Activated CD8-positive, alpha-beta memory T cell treated with anti-CD3 and anti-CD28 coated beads for 24 hours (primary cell): Measurements from ENCODE around the gene HOXD10.

Source experiments
- DNase-seq: peaks from one replicate; pipeline ENCODE4 v3.0.0-alpha.2; 2020

The HOXD10 gene

DNA sequence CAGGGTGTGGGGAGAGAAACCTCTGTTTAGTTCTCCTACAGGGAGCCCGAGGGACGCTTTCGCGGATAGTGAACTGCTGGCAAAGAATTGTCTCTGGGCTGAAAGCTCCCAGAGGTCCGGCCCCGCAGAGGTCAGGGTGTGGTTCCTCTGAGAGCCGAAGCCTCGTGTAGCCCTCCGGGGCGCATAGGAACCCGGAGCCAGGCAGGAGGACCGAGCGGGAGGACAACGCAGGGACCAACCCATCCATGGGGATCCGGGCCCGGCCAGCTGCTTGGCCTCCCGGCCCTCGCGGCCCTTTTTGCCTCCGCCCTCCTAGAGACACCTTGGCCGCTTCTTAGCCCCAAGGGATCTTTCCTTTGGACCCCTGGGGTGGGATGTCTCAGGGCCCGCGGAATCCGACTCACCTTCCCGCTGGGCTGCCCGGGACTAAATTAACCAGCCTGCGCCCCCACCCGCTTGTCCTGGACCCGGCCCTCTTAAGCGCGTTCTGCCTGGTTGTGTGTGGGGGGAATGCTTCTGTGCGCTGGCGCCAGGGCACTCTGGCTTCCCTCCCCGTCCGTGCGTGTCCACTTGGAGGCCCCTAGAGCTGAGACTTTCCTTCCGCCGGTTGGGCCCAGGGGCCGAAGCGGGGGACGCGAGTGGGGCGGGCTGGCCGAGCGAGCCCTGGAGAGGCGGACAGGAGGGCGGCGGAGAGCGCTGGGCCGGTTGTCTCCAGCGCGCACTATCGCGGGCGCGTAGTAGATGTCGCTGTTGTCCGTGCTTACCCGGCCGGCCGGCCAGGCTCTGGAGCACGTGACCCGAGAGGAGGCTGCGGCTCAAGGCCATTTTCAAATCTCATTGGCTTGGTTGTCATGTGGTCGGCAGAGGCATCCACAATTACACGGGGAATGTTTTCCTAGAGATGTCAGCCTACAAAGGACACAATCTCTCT is at the start of gene HOXD10:
TSS of gene HOXD10 (plus strand) at position 896 of the 931 bp plus-strand sequence. CDS start 56 bp downstream, outside the sequence.
- DNase-seq: no peak

DNA sequence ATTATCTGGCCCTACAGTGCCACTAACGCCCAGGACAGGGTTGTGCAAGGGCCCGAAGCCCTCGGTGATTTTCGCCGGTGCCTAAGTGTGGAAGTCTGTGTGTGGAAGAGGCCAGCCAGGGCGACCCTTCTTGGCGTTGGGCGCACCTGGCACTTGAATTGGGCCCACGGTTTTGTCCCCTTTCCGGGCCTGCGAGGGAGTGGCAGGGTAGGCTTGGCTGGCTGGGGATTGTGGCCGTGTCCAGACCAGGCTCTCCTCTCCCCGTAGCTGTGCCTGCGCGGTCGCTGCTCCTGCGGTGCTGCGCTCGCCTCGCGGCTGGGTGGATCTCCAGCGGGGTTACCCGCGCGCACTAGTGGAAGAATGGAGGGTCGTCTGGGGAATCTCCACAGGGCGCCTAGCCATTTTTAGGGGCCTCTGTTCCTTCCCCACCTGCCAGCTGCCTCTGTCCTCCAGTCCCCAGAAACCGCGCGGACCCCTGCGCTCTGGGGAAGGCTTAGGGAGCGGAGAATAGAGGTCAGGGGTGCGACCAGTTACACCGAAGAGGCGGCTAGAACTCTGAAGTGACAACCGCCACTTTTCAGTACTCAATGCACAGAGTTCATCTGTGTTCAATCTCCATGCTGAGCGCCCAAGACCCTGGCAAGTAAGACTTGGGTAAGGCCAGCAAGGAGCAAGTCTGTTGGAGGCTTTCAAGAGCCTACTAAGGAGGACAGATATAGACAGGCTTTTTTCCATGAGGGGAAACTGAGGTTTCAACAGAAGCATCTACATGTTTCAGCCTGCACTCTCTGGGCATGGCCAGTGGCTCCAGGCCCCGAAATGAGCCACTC is 48.8 kb upstream of the HOXD10 start:
- no peak for DNase-seq

DNA sequence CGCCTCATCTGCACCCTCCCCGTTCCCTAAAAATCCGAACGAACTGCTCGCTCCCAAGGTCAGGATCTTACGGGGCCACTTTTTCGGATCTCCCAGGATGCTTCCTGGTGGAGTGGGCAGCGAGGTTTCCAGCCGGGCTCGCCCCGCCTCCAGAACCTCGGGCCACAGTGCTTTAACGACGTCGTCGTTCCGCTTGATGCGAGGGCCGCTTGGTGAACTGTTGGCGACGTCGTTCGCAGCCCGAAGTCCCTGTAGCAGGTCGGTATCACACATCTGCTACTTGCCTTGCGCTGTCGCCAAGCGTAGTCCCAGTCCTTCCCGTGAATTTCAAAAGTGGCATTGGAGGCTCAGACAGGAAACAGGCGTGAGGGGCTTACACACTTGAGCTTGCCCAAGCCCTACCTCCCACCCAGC is 48.2 kb upstream of the HOXD10 start:
- DNase-seq: no peak

DNA sequence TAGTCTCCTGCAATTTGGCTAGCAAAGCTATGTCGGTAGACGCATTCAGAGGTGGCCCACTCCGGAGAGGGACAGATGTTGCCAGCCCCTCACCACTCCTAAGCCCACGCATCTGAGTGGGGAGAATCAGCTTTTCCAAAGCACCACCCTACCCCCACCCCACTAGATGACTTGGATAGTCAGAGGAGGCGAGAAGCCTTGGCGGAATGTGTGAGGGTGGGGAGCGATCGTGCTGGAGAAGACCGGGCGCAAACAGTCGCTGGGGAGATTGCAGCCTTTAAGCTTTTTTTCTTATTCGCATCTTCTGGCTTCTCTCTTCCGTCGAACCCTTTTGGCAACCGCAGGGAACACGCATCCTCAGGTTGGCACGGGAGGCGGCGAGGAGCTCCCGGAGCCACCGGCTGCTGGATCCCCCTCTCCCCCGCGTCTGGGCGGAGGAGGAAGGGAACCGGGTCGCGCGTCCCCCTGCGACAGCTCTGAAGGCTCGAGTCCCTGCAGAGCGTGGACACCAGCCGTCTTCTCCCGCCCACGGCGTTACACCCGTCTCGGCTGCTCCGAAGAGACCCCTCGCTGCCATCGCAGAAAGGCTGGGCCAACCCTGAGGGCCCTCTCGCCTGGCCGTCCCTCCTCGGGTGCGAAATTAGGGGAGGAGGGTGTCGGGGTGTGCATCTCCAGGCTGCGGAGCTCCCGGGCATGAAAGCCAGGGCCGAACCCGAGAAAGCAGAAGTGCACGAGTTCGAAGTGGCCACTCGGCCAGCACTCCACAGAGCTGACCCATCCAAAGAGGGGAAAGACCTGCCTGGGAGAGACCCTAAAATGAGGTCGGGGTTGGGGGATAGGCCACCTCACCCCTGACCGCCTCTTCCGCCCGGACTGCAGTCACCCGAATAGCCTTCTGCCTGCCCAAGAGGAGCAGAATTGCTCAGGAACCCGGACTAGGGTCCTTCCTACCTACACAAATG is 45.0 kb upstream of the HOXD10 start:
- DNase-seq: no peak

DNA sequence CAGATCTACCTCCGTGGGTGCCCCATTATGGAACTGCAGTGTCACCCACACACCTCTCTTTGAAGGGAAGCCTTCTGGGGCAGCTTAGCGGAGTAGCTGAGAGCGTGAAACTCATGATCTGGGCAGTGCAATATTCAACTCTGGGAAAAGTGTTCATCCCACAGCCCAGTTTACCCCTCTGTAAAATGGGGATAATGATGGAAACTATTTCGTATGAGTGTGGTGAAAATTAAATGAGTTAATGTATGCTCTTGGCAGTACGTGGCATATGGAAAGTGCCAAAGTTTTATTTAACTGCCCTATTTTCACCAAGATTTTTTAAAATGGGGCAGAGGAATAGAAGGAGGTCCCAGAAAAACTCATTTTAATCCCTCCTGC is 44.3 kb upstream of the HOXD10 start:
- no peak for DNase-seq

DNA sequence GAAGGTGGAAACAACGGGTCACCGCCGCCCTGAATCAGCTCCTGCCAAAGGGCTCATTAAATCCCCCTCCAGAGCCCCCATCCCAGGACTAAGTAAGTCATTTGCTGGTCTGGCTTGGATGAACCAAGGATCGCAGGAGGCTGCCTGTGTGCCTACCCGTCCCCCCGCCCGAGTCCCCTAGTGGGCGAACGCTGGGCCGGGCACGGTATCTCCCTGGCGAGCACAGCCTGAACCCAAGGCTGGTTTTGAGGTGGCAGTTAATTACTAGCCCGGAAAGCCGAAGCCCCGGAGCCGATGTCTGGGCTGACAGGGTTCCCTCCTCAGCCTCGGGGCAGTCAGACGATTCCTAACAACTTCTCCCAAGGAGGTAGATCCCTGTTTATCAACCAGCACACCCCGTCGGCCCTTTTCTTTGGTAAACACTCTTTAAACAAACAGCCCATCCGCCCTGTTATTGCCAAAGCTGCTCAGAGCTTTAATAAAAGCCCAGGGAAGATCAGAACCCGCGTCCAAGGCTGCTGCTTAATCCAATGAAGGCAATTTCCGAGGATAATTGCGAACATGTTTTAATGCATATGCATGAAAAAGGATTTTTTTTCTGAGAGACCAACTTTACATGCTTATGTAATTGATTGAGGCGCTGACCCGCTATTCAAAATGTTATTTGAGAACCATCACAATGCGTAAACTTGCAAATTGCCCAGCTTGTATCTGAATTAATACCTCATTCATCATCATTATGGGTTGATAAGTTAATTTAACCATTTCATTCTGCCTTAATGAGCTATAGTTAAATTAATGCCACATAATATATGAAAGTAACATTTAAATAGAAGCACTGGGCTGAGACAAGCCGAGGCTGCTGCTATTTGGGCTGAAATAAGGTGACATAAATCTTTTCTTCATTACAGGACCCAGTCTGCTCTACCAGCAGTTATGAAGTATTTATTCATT is 43.4 kb upstream of the HOXD10 start:
- no peak for DNase-seq

DNA sequence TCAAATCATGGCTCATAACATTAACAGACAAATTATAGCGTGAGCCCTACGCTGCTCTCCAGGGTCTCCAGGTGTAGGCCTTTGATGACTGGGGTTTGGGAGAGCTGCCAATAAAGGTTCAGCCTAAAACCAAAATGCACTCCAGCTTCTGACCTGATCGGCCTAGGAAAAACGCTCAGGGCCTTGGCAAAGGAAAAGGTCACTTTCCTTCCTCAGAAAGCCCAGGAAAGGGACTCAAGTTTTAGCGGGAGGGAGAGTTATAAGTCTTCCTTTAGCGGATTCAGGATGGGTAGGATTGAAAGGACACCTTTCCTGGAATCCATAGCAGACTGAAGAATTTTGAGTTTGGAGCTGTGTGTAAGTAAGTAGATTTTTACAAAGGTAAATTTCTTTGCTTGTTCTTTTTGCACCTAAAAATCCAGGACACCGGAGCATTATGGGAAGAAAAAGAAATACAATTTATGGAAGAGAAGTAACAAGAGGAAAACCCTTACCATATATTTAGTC is 41.6 kb upstream of the HOXD10 start:
- DNase-seq: no peak

DNA sequence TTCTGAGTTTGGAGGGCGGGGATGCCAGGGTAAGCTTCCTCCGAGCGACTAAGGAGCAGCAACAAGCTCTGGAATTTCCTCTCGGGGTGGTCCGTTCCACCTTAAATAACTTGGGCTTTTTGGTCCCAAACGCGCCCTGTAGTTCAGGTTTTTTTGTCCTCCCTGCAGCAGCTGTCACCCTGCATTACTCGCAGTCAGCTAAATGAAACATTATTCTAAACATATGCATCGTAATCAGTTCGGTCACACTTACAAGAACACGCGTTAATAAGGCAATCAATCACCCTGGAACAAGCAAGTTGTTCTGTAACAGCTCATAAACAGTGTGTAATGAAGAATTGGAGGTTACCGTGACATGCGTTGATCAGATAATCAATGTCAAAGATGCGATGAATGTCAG is 41.1 kb upstream of the HOXD10 start:
- no peak for DNase-seq

DNA sequence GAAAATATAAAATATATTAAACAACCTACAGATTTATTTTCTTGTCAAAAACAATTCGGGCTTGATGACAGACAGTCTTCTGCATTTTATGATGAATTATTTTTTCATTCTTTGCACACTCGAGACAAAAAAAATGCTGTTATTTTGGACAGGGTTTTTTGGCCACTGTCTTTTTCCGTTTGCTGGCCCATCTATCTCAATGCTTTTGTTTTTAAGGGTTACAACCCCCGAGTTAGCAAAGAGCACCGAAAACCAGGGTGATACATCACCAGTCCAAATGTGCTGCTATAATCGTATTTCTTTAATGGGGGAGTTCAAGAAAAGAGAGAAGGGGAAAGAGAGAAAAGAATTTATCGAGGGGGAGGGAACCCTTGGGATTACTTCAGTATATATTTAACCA is 40.5 kb upstream of the HOXD10 start:
- no peak for DNase-seq

DNA sequence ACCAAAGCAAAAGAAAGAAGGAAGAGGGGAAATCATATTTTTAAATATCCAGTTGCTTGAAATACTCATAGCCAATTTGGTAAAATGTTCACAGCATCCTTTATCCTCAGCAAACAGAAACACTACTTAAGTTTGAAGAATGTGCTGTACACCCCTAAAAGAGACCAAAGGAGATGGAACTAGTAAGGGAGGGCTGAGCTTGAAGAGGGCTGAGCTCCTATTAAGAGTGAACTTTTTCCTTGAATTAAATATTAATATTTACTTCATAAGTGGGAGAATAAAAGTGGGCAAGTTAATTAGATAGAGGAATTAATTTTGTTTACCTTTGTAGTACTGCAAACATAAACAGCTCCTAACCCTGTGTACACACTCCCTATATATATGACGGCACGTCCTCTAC is 39.8 kb upstream of the HOXD10 start:
- DNase-seq: no peak

DNA sequence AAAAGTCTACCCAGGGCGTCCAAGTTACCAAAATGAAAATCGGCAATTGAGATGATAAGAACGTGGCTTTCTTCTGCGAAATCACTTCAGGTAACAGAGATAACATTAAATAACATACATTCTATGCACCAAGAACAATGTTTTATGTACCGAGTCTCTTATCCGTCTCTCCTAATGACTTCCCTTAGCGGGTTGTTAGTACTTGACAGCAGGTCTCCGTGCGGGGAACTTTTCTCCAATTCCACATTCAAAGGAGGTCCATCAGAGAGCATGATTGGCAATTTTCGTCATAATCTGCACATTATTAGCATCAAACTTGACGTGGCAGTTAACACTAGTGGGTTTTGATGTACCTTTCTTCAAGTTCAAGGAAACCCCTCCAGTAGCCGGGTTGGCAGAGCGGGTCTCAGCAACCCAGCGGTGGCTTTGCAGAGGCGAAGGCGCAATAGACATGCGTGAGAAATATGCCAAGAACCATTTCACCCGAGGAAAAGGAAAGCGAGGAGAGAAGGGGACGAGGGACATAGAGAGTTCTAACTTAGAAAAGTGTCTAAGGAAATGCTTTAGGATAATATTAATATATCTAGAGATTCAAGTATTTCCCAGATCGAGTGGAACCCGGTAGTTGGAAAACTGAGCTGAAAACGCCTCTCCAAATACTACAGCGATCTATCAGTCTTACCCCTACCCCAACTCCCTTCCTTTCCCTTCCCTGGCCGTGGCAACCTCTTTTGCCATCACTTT is 37.9 kb upstream of the HOXD10 start:
- DNase-seq: no peak

DNA sequence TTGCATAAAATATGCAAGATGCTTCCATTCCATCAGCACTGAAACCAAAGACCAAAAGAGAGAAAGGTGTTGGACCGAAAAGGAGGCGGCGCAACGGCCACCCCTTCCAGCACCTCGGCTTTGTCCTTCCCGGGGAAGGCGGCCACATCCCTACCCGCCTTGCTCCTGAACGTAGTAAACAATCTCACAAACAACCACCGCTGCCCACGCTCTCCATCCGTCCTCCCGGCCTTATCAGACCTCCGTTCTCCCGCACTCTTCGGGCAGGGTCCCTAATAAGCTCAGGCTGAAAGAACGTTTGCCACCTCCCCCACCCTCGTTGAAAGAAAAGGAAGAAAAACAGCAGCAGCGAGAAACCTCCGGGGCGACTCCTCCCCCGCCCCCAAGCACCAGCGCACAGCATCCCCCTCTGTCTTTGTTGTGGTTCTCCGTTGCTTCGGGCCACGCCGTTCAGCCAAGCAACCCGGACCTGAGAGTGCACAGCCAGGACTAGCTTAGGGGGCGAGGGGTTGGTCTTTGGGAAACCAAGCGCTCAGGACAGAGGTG is 37.2 kb upstream of the HOXD10 start:
- no peak for DNase-seq

DNA sequence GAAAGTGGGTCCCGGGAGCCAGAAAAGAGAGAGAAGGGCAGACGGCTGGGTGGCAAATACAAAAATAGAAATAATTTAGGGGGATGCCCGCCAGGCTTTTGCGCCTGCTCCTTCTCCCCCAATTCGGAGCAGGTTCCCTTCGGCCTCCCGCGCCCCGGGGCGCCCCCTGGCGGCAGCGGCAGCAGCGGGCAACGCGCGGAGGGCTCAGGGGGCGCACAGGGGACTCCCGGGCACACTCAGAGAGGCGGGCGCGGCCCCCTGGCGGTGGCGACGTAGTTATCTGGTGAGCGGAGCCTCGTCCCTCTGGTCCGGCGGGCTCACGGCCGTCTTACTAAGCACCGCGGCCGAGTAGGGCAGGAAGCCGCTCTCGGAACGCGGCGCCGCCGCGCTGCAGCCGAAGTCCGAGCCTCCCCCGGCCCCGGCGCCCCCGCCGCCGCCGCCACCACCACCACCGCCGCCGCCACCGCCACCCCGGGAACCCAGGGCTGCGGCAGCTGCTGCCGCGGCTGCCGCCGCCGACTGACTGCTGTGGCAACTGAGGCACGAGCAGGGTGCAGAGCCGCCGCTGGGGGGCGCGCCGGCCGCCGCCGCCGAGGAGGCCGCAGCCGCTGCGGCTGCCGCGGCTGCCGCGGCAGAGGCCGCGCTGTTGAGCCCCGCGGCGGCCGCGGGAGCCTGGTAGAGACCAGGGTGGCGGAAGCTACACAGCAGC is 36.6 kb upstream of the HOXD10 start:
- peak; percentile 60 for DNase-seq

DNA sequence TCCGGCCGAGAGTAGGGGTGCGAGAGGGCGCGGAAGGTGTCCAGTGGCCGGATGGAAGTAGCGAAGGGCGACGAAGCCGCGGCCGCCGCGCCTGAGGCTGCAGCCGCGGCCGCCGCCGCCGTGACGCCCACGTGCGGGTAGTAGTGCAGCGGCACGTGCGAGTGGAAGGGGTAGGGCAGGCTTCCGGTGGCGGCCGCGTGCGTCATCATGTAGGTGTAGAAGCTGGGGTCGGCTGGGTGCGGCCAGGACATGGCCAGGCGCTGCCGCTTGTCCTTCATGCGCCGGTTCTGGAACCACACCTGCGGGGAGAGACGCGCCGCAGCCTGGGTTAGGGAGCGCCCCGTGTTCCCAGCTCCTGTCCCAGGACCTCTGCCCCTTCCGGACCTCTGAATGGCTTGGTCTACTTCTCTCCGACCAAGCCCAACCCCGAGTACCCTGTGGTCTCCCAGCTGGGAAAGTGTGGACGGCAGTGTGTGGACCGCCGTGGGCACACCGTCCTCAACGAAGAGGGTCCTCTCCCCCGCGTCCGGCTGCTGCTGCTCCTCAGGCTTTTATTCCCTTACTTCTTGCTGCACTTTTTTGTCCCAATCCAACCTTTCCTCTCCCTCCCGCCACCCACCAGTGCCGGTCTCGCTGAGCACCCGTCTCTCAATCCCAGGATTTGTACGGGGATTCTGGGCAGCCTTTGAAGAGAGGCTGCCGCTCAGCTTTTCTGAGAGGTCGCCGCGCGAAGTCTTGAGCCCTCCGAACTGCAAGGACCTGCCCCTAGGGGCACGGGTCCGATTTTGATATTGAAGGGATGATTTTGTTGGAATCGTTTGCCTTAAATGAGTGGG is 35.8 kb upstream of the HOXD10 start:
- DNase-seq: peak; percentile 58

DNA sequence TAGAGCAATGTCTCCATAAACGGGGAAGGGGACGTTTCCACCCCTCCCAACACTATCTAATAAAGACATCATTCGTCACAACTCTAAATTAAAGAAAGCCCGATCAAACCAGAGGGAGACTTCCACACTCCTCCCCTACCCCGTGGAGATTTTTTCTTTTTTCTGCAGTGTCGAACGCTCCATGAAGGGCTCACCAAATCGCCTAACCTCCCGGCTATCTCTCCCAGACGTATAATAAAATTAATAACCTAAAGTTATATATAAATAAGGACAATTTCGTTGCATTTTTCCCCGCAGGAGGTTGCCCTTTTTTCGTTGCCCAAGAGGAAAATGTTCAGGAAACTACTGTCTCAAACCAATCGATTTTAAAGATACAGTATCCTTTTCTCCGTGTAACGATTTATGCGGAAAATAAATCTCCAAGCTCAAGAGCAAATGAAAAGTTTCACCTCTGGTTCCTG is 35.2 kb upstream of the HOXD10 start:
- DNase-seq: no peak

DNA sequence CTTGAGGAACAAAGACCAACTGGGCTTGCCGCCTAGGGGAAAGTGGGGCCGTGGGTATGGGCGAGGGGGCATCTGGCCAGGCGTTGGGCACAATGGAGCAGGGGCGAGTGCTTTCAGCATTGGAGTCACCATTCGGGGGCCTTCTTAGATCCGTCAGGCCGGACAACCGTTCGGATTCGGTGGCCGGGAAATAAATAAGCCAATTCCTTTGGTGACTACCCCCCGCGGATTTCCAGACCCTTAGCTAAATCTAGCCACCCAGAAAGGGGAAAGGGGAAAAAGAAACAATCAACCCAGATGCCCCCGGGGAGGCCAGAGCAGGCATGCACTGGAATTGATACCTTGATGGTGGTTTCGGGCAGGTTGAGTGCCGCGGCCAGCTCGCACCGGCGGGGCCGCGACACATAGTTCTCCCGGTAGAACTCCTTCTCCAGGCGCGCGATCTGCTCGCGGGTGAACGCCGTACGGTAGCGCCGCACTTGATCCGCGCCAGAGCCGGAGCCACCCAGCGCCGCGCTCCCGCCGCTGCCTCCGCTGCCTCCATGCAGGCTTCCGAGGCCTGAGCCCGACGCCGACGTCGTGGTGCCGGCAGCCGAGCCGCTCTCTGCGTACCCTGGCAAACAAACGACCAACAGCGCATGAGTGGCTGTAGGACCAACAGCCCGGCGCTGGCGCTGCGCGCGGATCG is 34.6 kb upstream of the HOXD10 start:
- peak; percentile 57 for DNase-seq

DNA sequence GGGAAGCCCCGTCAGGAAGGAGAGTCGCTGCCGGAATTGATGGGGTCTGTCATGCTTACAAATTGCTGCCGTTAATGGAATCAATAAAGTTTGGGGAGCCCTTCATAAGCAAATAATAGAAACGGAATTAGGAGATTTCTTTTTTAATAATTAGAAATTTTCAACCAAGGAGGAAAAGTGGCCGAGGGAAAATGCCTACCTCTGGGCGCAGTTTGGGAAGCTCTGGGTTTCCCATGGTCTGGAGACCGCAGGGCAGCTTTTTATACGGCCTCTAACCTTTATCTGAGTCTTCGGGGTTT is 34.1 kb upstream of the HOXD10 start:
- DNase-seq: no peak
